Vagina (tissue), 2 donors: ENCODE results near the gene ACTR3C.
"Not testable (repeated sequence)": the region's sequence is repeated elsewhere in the genome, so short reads cannot be mapped to it uniquely, and the experiment has no call there.

ENCODE experiments used
- POLR2A ChIP-seq, 2 donors: fragments of 450-650 bp; IDR thresholded peaks; one replicate each; pipeline ENCODE4 v1.6.1; 2017; ENCODE audit warnings: antibody characterized with exemption in 2 of 2, mild to moderate bottlenecking in 2 of 2, moderate library complexity in 2 of 2
- POLR2AphosphoS5 ChIP-seq, 2 donors: sonication (generic); formaldehyde crosslinking; IDR thresholded peaks; one replicate each; pipeline ENCODE4 v1.9.0; 2017; ENCODE audit warnings: antibody characterized with exemption in 2 of 2, mild to moderate bottlenecking in 2 of 2, low read depth in 1 of 2; ENCODE audit not compliant: insufficient read depth in 1 of 2
- TF ChIP-seq, protein P1 (sequence below), 3 experiments: fragments of 450-650 bp in 2 of 3; fragments of 200-600 bp in 1 of 3; sonication (generic) in 1 of 3; IDR thresholded peaks; one replicate each; pipeline ENCODE4 v1.5.1; 2017 to 2019; ENCODE audit warnings: antibody characterized with exemption in 3 of 3, mild to moderate bottlenecking in 2 of 3, moderate library complexity in 2 of 3

DNA sequence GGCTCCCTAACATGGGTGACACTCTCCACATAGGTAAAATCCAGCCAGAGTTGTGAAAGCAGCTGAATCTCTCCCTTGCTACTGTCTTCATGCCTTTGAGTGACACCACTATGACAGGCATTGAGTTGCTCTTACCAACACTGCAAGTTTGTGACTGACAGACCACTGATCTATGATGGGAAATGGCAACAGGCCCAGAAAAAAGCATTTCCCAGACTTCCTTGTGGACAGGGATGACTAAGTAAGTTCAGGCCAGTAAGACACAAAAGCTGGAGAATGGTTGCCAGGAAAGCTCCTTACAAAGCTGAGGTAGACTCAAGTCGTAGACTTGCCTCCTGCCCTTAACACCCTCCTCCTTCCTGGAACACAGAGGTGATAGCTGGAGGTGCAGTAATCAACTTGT is 20.4 kb downstream of the ACTR3C start:
- TF ChIP-seq POLR2AphosphoS5 (IDR thresholded peaks at IDR 0.05; ENCODE audit: insufficient read depth in 1 of 2, low read depth in 1 of 2); POLR2A (IDR thresholded peaks at IDR 0.05): not testable (repeated sequence)
- TF ChIP-seq, protein P1, sequence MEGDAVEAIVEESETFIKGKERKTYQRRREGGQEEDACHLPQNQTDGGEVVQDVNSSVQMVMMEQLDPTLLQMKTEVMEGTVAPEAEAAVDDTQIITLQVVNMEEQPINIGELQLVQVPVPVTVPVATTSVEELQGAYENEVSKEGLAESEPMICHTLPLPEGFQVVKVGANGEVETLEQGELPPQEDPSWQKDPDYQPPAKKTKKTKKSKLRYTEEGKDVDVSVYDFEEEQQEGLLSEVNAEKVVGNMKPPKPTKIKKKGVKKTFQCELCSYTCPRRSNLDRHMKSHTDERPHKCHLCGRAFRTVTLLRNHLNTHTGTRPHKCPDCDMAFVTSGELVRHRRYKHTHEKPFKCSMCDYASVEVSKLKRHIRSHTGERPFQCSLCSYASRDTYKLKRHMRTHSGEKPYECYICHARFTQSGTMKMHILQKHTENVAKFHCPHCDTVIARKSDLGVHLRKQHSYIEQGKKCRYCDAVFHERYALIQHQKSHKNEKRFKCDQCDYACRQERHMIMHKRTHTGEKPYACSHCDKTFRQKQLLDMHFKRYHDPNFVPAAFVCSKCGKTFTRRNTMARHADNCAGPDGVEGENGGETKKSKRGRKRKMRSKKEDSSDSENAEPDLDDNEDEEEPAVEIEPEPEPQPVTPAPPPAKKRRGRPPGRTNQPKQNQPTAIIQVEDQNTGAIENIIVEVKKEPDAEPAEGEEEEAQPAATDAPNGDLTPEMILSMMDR (IDR thresholded peaks at IDR 0.05), result not testable (repeated sequence)
